Esophagus muscularis mucosa (tissue), 4 donors: ENCODE measurements around the gene KLHL1. TPM values are rescaled to one million over a fixed set of nuclear protein-coding genes. Genes with fewer than 3 reads are reported as not detected.

Experiments
- DNase-seq: peaks from one replicate; pipeline ENCODE4 v3.0.0-alpha.2; 2017; ENCODE audit errors: extremely low spot score
- H3K27ac ChIP-seq, 4 donors: fragments of 200-600 bp; sonication (generic); replicated peaks in 1 of 4; 1 replicate in 3 of 4; 2 replicates in 1 of 4; pipeline ENCODE4 v1.5.1; 2016 to 2019; ENCODE audit warnings: mild to moderate bottlenecking in 1 of 4
- H3K27me3 ChIP-seq, 4 donors: fragments of 200-600 bp; sonication (generic); one replicate each; pipeline versions ENCODE4 v1.5.1 to v1.6.0; 2016 to 2019
- H3K36me3 ChIP-seq, 4 donors: fragments of 200-600 bp; sonication (generic); one replicate each; pipeline ENCODE4 v1.5.1; 2016 to 2019
- H3K4me1 ChIP-seq, 4 donors: fragments of 200-600 bp; sonication (generic); one replicate each; pipeline ENCODE4 v1.5.1; 2016 to 2019
- H3K4me3 ChIP-seq, 4 donors: fragments of 200-600 bp; sonication (generic); 1 replicate in 2 of 4; 2 replicates in 2 of 4; pipeline ENCODE4 v1.5.1; 2016 to 2019; ENCODE audit warnings: mild to moderate bottlenecking in 4 of 4, moderate library complexity in 1 of 4
- H3K9me3 ChIP-seq, 4 donors: fragments of 200-600 bp; sonication (generic); 1 replicate in 3 of 4; 2 replicates in 1 of 4; pipeline ENCODE4 v1.5.1; 2016 to 2019
- CTCF ChIP-seq, 3 experiments: fragments of 200-600 bp in 2 of 3; fragments of 450-650 bp in 1 of 3; sonication (generic) in 2 of 3; IDR thresholded peaks; one replicate each; pipeline ENCODE4 v1.5.1; 2017 to 2019; ENCODE audit warnings: antibody characterized with exemption in 3 of 3, mild to moderate bottlenecking in 2 of 3, moderate library complexity in 1 of 3
- EP300 ChIP-seq: sonication (generic); formaldehyde crosslinking; IDR thresholded peaks from one replicate; pipeline ENCODE4 v1.6.1; 2017; ENCODE audit warnings: antibody characterized with exemption
- POLR2A ChIP-seq: fragments of 450-650 bp; IDR thresholded peaks from one replicate; pipeline ENCODE4 v1.6.1; 2017; ENCODE audit warnings: antibody characterized with exemption, moderate library complexity, mild to moderate bottlenecking, low read depth
- POLR2AphosphoS5 ChIP-seq, 2 donors: sonication (generic); formaldehyde crosslinking; IDR thresholded peaks; one replicate each; pipeline ENCODE4 v1.6.1; 2017; ENCODE audit warnings: antibody characterized with exemption in 2 of 2
- WGBS: methylation state at CpG from one replicate; pipeline ENCODE4 v1.1.5; 2018; 5-methylcytosine and 5-hydroxymethylcytosine counted together
- intact Hi-C: fragments of 100-400 bp; cut with DNase I; formaldehyde crosslinking; loops from one replicate; pipeline ENCODE4 v1.15.1; 2023
- total RNA-seq, 4 donors: library from RNA; depleted of rRNA; stranded (reverse); fragments of >200 nt; gene quantifications; one replicate each; pipeline versions ENCODE4 v1.1.0 to v1.2.1, GENCODE V29; 2016

Gene KLHL1
- total RNA-seq, 4 donors from 2014 or later, result under 0.01 to 0.13 TPM; not detected in 2

- Histone ChIP-seq H3K4me1 (no peaks in the 10 kb centered on the region), H3K36me3 (no peaks in the 10 kb centered on the region), H3K27ac (no peak overlapping the region), H3K9me3 (no peaks in the 10 kb centered on the region), H3K27me3 (no peaks in the 10 kb centered on the region), H3K4me3 (no peak overlapping the region)
- no peak for DNase-seq
- intact Hi-C loops, result no loop called here
- WGBS, result 74% methylated on average over 1 of the region's 1 CpG
- TF ChIP-seq CTCF (IDR thresholded peaks at IDR 0.05), result no peak
- no peak for TF ChIP-seq POLR2A
- no peak for TF ChIP-seq POLR2AphosphoS5 (IDR thresholded peaks at IDR 0.05)
- TF ChIP-seq EP300, result no peak
Observed at GRCh38 chr13:69761581-69761980, 346.7 kb downstream of the KLHL1 start.

- no peak for DNase-seq
- TF ChIP-seq CTCF (IDR thresholded peaks at IDR 0.05), result no peak
- TF ChIP-seq EP300, result no peak
- no peak for TF ChIP-seq POLR2AphosphoS5 (IDR thresholded peaks at IDR 0.05)
- TF ChIP-seq POLR2A, result no peak
- Histone ChIP-seq H3K4me1 (no peaks in the 10 kb centered on the region), H3K4me3 (no peak overlapping the region), H3K36me3 (no peaks in the 10 kb centered on the region), H3K9me3 (no peaks in the 10 kb centered on the region), H3K27me3 (no peaks in the 10 kb centered on the region), H3K27ac (no peak overlapping the region)
- 66% methylated on average over 2 of the region's 2 CpGs for WGBS
- intact Hi-C loops, result no loop called here
Observed at GRCh38 chr13:69755101-69755500, 353.2 kb downstream of the KLHL1 start.

- no peak for DNase-seq
- Histone ChIP-seq H3K27ac (no peak overlapping the region), H3K4me1 (no peaks in the 10 kb centered on the region), H3K36me3 (no peaks in the 10 kb centered on the region), H3K27me3 (no peaks in the 10 kb centered on the region), H3K4me3 (no peak overlapping the region), H3K9me3 (no peaks in the 10 kb centered on the region)
- intact Hi-C loops, result no loop called here
- 84% methylated on average over 4 of the region's 4 CpGs for WGBS
- TF ChIP-seq EP300 (no peak), CTCF (IDR thresholded peaks at IDR 0.05) (no peak), POLR2AphosphoS5 (IDR thresholded peaks at IDR 0.05) (no peak), POLR2A (no peak)
Observed at GRCh38 chr13:69751259-69751658, 357.0 kb downstream of the KLHL1 start.

- Histone ChIP-seq H3K27ac (no peak overlapping the region), H3K9me3 (no peaks in the 10 kb centered on the region), H3K27me3 (no peaks in the 10 kb centered on the region), H3K36me3 (no peaks in the 10 kb centered on the region), H3K4me1 (no peaks in the 10 kb centered on the region), H3K4me3 (no peak overlapping the region)
- intact Hi-C loops, result no loop called here
- DNase-seq, result no peak
- TF ChIP-seq POLR2AphosphoS5 (IDR thresholded peaks at IDR 0.05) (no peak), EP300 (no peak), POLR2A (no peak), CTCF (IDR thresholded peaks at IDR 0.05) (no peak)
- WGBS, result 93% methylated on average over 8 of the region's 11 CpGs
Observed at GRCh38 chr13:69737129-69737935, 370.9 kb downstream of the KLHL1 start.

- H3K27ac ChIP-seq, result no peak overlapping the region
- H3K9me3 ChIP-seq, result no peaks in the 10 kb centered on the region
- 88% methylated on average over 1 of the region's 1 CpG for WGBS
- TF ChIP-seq EP300, result no peak
- TF ChIP-seq POLR2AphosphoS5 (IDR thresholded peaks at IDR 0.05), result no peak
- TF ChIP-seq CTCF (IDR thresholded peaks at IDR 0.05), result no peak
- no peak for TF ChIP-seq POLR2A
- no peak for DNase-seq
- H3K4me1 ChIP-seq, result no peaks in the 10 kb centered on the region
- H3K36me3 ChIP-seq, result no peaks in the 10 kb centered on the region
- H3K27me3 ChIP-seq, result no peaks in the 10 kb centered on the region
- no peak overlapping the region for H3K4me3 ChIP-seq
- intact Hi-C loops, result no loop called here
Observed at GRCh38 chr13:69721631-69722030, 386.6 kb downstream of the KLHL1 start.
